Measurements from ENCODE around the gene LYPLAL1. TPM values are rescaled to one million over a fixed set of nuclear protein-coding genes. Genes with fewer than 3 reads are reported as not detected.

Gene LYPLAL1
- 10 to 100 TPM; 25.6 to 64.9 (median 49.9) TPM for total RNA-seq

DNA sequence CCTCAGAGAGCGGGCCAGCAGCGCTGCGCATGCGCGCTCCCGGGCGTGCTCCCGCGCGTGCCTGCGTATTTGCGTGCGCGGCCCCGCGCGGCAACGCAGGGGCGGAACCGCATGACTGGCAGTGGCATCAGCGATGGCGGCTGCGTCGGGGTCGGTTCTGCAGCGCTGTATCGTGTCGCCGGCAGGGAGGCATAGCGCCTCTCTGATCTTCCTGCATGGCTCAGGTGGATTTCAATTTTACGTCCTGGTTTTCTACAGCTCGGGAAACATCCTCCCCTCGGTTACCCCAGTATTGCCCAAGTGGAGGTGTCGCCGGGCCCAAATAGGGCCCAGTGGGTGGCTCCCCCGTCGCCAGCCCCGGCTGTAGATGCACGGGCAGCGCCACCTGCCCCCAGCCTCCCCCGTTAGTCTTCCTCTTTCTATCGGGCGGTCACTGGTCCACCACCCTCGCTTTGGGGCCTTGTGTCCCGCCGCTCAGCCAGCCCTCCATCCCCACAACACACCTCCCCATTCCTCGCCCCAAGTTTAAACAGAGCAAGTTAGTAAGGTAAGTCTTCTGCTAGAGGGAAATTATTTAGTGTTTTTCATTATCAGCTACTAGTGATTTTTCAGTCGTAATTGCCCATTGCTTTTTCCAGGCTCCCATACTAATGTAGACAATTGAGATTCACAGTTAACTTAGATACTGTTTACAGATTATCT lies at the start of gene LYPLAL1:
Gene LYPLAL1 (plus strand): TSS at position 121 of the 702 bp plus-strand sequence. CDS start 13 bp downstream, at position 134.
- intact Hi-C loops (cut with DNase I; ENCODE audit: low total_unique reads) = no loop called here
- peak within 1 kb of the TSS; percentile 95 to 97 for H3K27ac ChIP-seq
- peak; percentile 79 to 94 for TF ChIP-seq POLR2A (IDR thresholded peaks at IDR 0.05)
- TF ChIP-seq, protein P1, sequence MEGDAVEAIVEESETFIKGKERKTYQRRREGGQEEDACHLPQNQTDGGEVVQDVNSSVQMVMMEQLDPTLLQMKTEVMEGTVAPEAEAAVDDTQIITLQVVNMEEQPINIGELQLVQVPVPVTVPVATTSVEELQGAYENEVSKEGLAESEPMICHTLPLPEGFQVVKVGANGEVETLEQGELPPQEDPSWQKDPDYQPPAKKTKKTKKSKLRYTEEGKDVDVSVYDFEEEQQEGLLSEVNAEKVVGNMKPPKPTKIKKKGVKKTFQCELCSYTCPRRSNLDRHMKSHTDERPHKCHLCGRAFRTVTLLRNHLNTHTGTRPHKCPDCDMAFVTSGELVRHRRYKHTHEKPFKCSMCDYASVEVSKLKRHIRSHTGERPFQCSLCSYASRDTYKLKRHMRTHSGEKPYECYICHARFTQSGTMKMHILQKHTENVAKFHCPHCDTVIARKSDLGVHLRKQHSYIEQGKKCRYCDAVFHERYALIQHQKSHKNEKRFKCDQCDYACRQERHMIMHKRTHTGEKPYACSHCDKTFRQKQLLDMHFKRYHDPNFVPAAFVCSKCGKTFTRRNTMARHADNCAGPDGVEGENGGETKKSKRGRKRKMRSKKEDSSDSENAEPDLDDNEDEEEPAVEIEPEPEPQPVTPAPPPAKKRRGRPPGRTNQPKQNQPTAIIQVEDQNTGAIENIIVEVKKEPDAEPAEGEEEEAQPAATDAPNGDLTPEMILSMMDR (IDR thresholded peaks at IDR 0.05) = peak in 1 of 4 experiments; percentile 10
- no peaks in the 10 kb centered on the region for H3K4me1 ChIP-seq
- H3K36me3 ChIP-seq = no peaks in the 10 kb centered on the region
- H3K27me3 ChIP-seq = no peaks in the 10 kb centered on the region
- DNase-seq = peak; percentile 86 to 92
- H3K4me3 ChIP-seq = peak within 1 kb of the TSS; percentile 75 to 76
- H3K9me3 ChIP-seq = no peaks in the 10 kb centered on the region

DNA sequence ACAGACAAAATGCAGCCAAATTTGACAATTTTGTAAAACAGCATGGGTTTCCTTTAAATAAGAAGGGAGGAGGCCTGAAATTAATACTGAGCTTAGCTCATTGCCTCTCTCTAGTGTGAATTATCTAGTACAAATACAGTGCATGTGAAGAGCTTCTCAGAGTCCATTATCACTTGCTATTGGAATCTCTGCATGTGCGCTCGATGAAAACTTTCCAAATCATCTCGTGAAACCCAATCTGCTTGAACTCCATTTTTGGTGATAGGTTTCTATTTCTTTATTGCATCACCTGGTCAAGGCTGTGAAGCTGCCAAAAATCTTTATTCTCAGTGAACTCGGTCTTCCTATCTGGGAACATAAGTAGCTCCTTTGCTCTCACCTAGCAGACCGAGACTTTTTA lies 49.5 kb upstream of the LYPLAL1 start:
- Histone ChIP-seq H3K27ac (no peak overlapping the region), H3K27me3 (no peaks in the 10 kb centered on the region), H3K9me3 (no peaks in the 10 kb centered on the region), H3K4me3 (no peak overlapping the region), H3K4me1 (no peaks in the 10 kb centered on the region), H3K36me3 (no peaks in the 10 kb centered on the region)
- DNase-seq = no peak
- intact Hi-C loops (cut with DNase I; ENCODE audit: low total_unique reads) = no loop called here
- no peak for TF ChIP-seq POLR2A (IDR thresholded peaks at IDR 0.05)
- TF ChIP-seq, protein P1 (IDR thresholded peaks at IDR 0.05) = no peak

DNA sequence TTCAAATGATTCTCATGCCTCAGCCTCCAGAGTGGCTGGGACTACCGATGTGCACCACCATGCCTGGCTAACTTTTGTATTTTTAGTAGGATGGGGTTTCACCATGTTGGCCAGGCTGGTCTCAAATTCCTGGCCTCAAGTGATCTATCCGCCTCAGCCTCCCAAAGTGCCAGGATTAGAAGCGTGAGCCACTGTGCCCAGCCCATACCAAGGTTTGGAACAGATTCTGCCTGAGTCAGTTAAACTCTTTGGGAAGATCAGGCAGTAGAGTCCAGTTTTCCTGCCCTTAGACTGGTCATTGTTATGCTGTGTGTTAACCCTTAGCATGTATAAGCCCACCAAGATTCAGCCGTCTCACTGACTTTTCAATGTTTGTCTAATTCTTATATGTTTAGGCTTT lies 48.3 kb upstream of the LYPLAL1 start:
- Histone ChIP-seq H3K36me3 (no peaks in the 10 kb centered on the region), H3K4me1 (no peaks in the 10 kb centered on the region), H3K27me3 (no peaks in the 10 kb centered on the region), H3K4me3 (no peak overlapping the region), H3K27ac (peak overlapping the region in 1 of 2 donors; percentile 1), H3K9me3 (no peaks in the 10 kb centered on the region)
- TF ChIP-seq POLR2A (IDR thresholded peaks at IDR 0.05) = no peak
- TF ChIP-seq, protein P1 (IDR thresholded peaks at IDR 0.05) = no peak
- intact Hi-C loops (cut with DNase I; ENCODE audit: low total_unique reads) = no loop called here
- no peak for DNase-seq

DNA sequence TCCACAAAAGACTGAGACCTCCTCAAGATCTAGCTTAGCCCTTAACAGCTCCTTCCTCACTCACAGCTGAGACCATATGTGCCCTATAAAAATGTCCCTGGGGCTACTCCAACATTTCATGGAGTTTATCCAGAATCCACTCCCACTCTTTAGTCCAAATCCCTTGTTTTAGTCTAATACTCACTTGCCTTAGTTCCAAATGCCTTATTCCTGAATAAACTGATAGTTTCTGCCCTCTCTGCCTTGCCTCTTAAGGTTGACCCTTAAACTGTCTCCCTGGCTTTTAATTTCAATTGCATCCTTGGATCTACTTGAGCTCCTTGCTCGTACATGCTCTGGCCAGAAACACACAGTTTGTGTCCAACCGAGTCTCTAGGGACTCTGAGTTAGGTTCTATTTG lies 47.3 kb upstream of the LYPLAL1 start:
- Histone ChIP-seq H3K9me3 (no peaks in the 10 kb centered on the region), H3K4me1 (no peaks in the 10 kb centered on the region), H3K27ac (peak overlapping the region in 1 of 2 donors; percentile 1), H3K27me3 (no peaks in the 10 kb centered on the region), H3K4me3 (no peak overlapping the region), H3K36me3 (no peaks in the 10 kb centered on the region)
- DNase-seq = no peak
- intact Hi-C loops (cut with DNase I; ENCODE audit: low total_unique reads) = no loop called here
- TF ChIP-seq, protein P1 (IDR thresholded peaks at IDR 0.05) = no peak
- no peak for TF ChIP-seq POLR2A (IDR thresholded peaks at IDR 0.05)

DNA sequence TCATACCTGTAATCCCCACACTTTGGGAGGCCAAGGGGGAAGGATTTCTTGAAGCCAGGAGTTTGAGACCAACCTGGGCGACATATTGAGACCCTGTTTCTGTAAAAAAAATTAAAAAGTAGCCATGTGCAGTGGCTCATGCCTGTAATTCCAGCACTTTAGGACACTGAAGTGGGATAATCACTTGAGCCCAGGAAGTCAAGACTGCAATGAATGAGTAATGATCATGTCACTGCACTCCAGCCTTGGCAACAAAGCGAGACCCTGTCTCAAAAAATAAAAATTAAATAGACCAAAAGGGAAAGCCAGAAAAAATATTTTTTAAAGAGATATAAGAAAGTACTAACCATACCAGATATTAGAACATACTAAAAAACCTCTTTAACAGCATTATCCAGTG lies 44.7 kb upstream of the LYPLAL1 start:
- no peaks in the 10 kb centered on the region for H3K4me1 ChIP-seq
- intact Hi-C loops (cut with DNase I; ENCODE audit: low total_unique reads) = no loop called here
- H3K4me3 ChIP-seq = no peak overlapping the region
- no peaks in the 10 kb centered on the region for H3K36me3 ChIP-seq
- no peaks in the 10 kb centered on the region for H3K9me3 ChIP-seq
- no peak overlapping the region for H3K27ac ChIP-seq
- DNase-seq = no peak
- H3K27me3 ChIP-seq = no peaks in the 10 kb centered on the region
- no peak for TF ChIP-seq POLR2A (IDR thresholded peaks at IDR 0.05)
- TF ChIP-seq, protein P1 (IDR thresholded peaks at IDR 0.05) = no peak
